KBM-7 (cell line): Measurements from ENCODE around the gene LPP.

ENCODE experiments used
- DNase-seq: peaks from one replicate; pipeline ENCODE4 v3.0.0-alpha.2; 2015
- in situ Hi-C: fragments of 300-500 bp; cut with MboI; formaldehyde crosslinking; loops from 2 replicates; pipeline ENCODE4 v1.14.3; 2020; ENCODE audit warnings: low sequenced_read_pairs, low pct_unique_long_range_greater_than_20kb, mixed read lengths

Gene LPP

GRCh38 chr3:188890572-188891270 lies 736.8 kb downstream of the LPP start:
- no peak for DNase-seq
- in situ Hi-C loops: no loop called here

DNA sequence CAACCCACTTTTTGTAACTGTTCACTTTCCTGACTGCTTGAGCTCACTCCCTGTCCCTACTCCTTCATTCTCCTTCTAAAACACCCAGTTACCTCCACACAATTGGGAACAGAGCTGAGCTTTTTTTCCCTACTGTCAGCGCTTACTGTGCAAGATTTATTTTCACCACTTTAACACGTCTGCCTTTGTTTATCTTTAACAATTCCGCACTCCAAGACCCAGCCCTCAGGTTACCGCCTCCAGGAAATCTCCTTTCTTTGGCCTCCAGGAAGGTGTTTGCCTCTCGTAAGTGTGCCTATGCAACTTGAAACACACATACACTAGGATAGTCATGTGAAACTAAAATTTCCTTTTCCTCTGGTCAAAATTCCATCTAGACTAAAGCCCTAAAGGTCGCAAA lies 745.9 kb downstream of the LPP start:
- DNase-seq: no peak

DNA sequence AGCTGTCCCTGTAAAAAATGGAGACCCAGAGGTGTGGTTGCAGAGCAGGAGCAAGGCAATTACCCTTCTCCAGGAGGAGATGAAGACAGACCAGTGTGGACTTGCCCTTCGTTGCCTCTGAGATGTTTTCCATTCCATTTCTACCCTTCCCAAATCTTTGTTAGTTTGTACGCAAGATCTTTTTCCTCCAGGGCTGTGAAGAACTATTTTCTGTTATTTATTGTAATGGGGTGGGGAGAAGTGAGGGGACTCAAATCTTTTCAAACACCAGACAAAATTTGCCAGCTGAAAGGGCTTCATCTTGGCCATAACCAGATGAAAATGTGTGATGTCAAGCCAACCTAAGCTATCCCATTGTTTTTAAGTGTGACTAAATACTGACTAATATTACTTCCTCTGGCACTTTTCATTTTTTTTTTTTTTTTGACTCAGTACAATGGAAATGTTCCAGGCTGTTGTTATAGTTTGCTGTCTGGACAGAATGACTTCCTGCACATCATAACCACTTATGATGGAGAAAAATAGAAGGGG lies 746.5 kb downstream of the LPP start:
- no peak for DNase-seq

More for the DNA sequence above, 745.9 kb downstream of the LPP start:
- in situ Hi-C loops: no loop called here

DNA sequence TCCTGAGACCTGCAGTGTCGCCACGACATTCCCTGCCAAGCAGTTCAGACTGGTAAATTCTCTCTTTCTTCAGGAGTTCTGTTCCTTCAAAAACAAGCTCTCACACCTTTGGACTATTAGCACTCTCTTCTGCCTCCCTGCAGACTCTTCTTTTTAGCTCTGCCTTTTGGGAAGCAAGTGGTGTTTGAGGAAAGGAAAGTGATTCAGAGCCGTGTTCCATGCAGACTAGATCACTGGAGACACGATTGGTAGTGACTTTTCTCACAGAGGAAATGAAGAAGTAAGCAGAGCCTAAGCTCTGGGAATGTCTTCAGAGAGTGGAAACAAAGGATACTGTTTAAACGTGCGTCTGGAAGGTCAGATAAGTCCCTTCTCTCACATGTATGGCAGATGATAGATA lies 747.2 kb downstream of the LPP start:
- in situ Hi-C loops: no loop called here
- no peak for DNase-seq

More for the DNA sequence above, 746.5 kb downstream of the LPP start:
- in situ Hi-C loops: no loop called here

DNA sequence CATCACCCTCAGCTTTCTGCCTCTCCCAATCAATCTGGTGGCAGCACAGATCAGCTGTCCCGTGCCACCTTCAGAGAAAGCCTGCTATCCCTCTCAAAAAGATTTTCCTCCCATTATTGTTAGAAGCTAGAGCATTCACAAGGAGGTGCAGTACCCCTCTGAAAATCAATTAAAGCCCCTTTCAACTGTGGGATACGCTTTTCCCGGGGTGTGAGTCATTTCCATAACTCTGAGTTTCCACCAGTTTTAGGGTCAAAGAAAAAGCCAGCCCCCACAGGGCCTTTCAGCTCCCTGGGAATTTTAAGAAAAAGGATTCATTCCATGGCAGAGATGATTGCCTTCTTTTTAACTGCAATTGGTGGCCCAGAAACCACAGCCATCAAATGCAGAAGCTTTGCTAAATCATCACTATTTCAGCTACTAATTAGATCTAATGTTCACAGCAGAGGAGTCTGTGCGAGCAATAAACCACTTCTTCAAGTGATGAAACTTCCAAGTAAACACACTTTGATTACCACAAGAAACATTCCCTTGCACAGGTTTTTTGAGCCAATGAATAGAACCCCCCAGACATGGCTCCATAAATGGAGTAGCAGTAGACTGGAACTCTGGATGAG lies 747.8 kb downstream of the LPP start:
- in situ Hi-C loops: no loop called here
- DNase-seq: no peak

- DNase-seq: no peak
- in situ Hi-C loops: no loop called here
Observed at GRCh38 chr3:188904670-188905069, 750.7 kb downstream of the LPP start.

DNA sequence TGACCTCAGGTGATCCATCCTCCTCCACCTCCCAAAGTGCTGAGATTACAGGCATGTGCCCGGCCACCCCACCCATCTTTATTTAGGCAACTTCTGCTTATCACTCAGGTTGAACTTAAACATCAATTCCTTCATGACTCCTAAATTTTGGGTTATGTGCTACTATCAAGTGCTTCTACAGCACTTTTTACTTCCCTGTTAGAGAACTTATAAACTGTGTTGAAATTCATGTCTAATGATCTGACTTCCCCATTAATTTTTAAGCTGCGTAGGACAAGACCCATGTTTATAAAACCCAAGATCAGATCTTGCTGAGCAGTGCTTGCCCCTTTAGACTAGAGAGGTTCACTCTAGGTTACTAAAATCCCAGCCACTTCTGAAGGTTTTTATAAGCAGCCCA lies 751.6 kb downstream of the LPP start:
- DNase-seq: no peak
- in situ Hi-C loops: no loop called here

DNA sequence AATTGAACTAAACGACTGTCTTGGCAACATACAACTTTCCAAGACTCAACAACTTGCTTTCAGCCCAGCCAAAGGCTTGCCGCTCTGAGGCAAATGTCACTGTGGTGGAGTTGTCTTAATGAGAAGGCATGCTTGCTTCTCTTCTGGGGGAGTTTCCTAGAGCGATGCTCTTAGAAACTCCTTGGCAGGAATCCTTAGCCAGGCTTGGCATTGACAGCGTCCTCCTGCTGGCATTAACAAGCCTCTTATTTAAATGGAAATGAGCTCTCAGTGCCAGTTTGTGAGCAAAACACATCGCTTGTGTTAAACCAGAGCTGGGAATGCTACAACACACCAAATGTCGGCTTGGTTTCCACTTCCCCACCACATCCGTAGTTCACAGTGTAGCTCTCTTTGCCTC lies 752.3 kb downstream of the LPP start:
- no peak for DNase-seq
- in situ Hi-C loops: no loop called here

GRCh38 chr3:188908002-188908850 lies 754.3 kb downstream of the LPP start:
- in situ Hi-C loops: no loop called here
- DNase-seq: no peak

- in situ Hi-C loops: no loop called here
Observed at GRCh38 chr3:188911026-188911850, 757.3 kb downstream of the LPP start.

DNA sequence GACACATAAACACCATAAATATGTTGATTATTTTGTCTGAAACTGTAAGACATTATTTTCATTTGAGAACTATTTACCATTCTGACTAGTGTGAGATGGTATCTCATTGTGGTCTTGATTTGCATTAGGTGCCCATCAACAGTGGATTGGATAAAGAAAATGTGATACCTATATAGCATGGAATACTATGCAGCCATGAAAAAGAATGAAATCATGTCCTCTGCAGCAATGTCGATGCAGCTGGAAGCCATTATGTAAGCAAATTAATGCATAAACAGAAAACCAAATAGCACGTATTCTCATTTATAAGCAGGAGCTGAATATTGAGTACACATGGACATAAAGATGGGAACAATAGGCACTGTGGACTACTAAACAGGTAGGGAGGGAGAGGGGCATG lies 759.1 kb downstream of the LPP start:
- in situ Hi-C loops: no loop called here

More at GRCh38 chr3:188911026-188911850, 757.3 kb downstream of the LPP start:
- no peak for DNase-seq

GRCh38 chr3:188914552-188914951 lies 760.6 kb downstream of the LPP start:
- DNase-seq: no peak
- in situ Hi-C loops: no loop called here

More for the DNA sequence above, 759.1 kb downstream of the LPP start:
- DNase-seq: no peak

DNA sequence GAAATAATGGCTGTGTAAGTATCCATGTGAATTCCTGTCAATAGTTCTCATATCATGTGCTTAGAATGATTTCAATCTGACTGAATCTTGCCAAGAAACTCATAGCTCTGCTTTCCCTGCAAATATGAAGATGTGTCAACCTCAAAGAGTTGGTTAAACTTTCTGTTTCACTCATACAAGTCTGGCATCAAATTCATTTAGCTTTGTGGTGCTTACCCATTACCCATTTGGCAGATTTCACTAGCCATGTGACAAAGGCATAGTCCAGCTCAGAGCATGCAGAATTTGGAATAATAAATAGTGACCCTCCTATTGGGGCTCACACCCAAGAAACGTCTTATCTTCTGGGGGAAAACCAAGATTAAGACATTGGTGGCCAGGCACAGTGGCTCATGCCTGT lies 761.2 kb downstream of the LPP start:
- DNase-seq: no peak
- in situ Hi-C loops: no loop called here

DNA sequence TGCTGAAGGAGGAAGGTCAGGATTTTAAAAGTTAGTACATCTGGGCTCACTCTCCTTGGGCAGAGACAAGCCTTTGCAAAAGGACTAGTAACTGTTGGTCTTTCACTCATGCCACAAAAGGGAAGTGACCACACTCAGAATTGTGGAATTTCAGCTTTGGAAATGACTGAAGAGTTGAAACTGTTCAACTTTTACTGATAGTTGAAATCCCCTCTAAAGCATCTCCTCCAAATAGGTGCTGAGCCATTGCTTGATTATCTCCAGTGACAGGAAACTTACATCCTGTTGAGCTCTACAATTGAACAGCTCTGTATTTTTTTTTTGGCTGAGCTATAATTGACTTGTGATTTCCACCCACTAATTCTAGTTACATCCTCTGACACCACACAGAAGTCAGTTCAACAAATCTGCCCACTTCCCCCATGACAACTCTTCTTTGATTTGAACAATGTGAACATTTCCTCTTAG lies 763.0 kb downstream of the LPP start:
- in situ Hi-C loops: no loop called here
- no peak for DNase-seq

- DNase-seq: no peak
- in situ Hi-C loops: no loop called here
Observed at GRCh38 chr3:188918093-188918492, 764.1 kb downstream of the LPP start.

DNA sequence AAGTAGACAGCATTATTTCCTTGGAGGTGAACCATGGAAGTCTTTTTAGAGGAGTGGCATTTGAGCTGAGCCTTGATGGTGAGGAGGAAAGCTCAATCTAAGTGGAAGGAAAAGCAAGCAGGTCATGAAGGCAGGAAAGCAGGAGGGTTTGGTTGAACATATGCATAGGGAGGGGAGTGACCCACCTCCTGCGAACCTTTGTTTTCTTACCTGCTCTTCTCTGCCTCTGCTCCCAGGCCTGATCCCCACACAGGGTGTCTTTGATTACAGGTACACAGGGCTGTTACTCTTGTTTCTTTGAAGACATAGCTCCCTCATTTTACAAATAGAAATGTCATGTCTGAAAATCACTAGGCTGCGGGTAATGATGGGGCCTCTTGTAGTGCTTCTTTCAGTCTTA lies 769.7 kb downstream of the LPP start:
- in situ Hi-C loops: no loop called here
- DNase-seq: no peak

GRCh38 chr3:188925376-188925775 lies 771.4 kb downstream of the LPP start:
- in situ Hi-C loops: no loop called here

GRCh38 chr3:188926111-188926510 lies 772.2 kb downstream of the LPP start:
- in situ Hi-C loops: no loop called here
- no peak for DNase-seq

More at GRCh38 chr3:188925376-188925775, 771.4 kb downstream of the LPP start:
- DNase-seq: no peak
